Lung (tissue), 12 donors: Measurements from ENCODE around the gene C3orf49. TPM values are rescaled to one million over a fixed set of nuclear protein-coding genes. Genes with fewer than 3 reads are reported as not detected.

Source experiments
- ATAC-seq: fragments of 200-7000 bp; cut with Tn5 transposase; one replicate; pipeline ENCODE4 v1.9.1; 2020; ENCODE audit warnings: moderate number of reproducible peaks; ENCODE audit not compliant: insufficient read depth, low FRiP score
- DNase-seq, 3 donors: peaks; one replicate each; pipeline ENCODE4 v3.0.0-alpha.2; 2013 to 2017
- H3K27ac ChIP-seq, 2 donors: one replicate each; pipeline ENCODE4 v1.5.1; 2013; ENCODE audit warnings: mild to moderate bottlenecking in 2 of 2, moderate library complexity in 2 of 2, control low read depth in 1 of 2, inconsistent platforms in 1 of 2, low read depth in 1 of 2, low read length in 1 of 2
- H3K27me3 ChIP-seq, 3 donors: one replicate each; pipeline ENCODE4 v1.5.1; 2013; ENCODE audit warnings: low read length in 2 of 3; ENCODE audit not compliant: control insufficient read depth in 3 of 3, insufficient read depth in 3 of 3
- H3K36me3 ChIP-seq, 4 donors: one replicate each; pipeline ENCODE4 v1.5.1; 2013; ENCODE audit warnings: low read length in 4 of 4, mild to moderate bottlenecking in 1 of 4, moderate library complexity in 1 of 4; ENCODE audit not compliant: control insufficient read depth in 4 of 4, insufficient read depth in 4 of 4
- H3K4me1 ChIP-seq, 5 donors: one replicate each; pipeline ENCODE4 v1.5.1; 2013; ENCODE audit warnings: low read length in 5 of 5, mild to moderate bottlenecking in 2 of 5, moderate library complexity in 1 of 5; ENCODE audit not compliant: control insufficient read depth in 5 of 5, insufficient read depth in 5 of 5
- H3K4me3 ChIP-seq: one replicate; pipeline ENCODE4 v1.5.1; 2013; ENCODE audit warnings: mild to moderate bottlenecking, control low read depth, moderate library complexity
- H3K9ac ChIP-seq, 2 donors: one replicate each; pipeline ENCODE4 v1.5.1; 2013; ENCODE audit warnings: low read length in 2 of 2, control low read depth in 1 of 2; ENCODE audit not compliant: insufficient read depth in 1 of 2
- H3K9me3 ChIP-seq, 4 donors: one replicate each; pipeline ENCODE4 v1.5.1; 2013; ENCODE audit warnings: low read length in 3 of 4, mild to moderate bottlenecking in 1 of 4, moderate library complexity in 1 of 4; ENCODE audit not compliant: control insufficient read depth in 4 of 4, insufficient read depth in 3 of 4
- WGBS, 2 donors: extraction: QIAGEN DNeasy Blood & Tissue Kit; methylation state at CpG; one replicate each; pipeline ENCODE4 v1.1.7; 2013; 5-methylcytosine and 5-hydroxymethylcytosine counted together
- polyA plus RNA-seq, 2 donors: library from polyadenylated mRNA; stranded (reverse); fragments of 200-250 nt; gene quantifications; one replicate each; pipeline ENCODE4 v1.2.1, GENCODE V29; 2013
- total RNA-seq, 2 donors: library from RNA; depleted of rRNA in 1 of 2; stranded (reverse); fragments of >200 nt in 1 of 2; gene quantifications; one replicate each; pipeline ENCODE4 v1.2.1, GENCODE V29; 2014 to 2021
- TF ChIP-seq, protein P1 (sequence below): IDR thresholded peaks from 2 replicates; pipeline ENCODE4 v1.5.1; 2012; ENCODE audit warnings: mild to moderate bottlenecking; ENCODE audit errors: control extremely low read depth, extremely low read depth
- donor health status: control.
- donor health status: control.
- donor health status: Bipolar disorder and iron deficiency.
- donor health status: healthy.
- donor health status: DM: yes; HTN: yes; CAD: no.

C3orf49 gene
- total and polyA plus RNA-seq, 4 donors, result not detected

DNA sequence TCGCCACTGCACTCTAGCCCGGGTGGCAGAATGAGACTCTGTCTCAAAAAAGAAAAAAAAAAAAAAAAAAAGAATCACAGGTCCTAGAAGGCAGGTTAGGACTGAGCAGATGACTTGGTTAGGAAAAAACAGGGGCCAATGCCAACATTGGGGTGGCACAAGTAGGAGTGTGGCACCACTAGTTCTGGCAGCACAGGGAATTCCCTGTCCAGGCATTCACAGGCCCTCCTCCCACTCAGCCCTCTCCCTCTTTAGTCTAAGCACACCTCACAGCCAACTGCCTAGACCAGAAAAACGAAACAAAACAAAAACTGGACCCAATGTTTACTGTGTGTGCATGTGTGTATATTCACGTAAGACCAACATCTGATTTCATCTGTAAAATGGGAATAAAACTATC is 34.0 kb downstream of the C3orf49 start:
- no peak overlapping the region for H3K27ac ChIP-seq
- no peaks in the 10 kb centered on the region for H3K9me3 ChIP-seq
- ATAC-seq (no peak), DNase-seq (no peak)
- H3K4me1 ChIP-seq, result peaks cover 0 to 8% (median 0%) of the 10 kb centered on the region in 5 donors
- no peak overlapping the region for H3K9ac ChIP-seq
- no peak overlapping the region for H3K4me3 ChIP-seq
- no peaks in the 10 kb centered on the region for H3K36me3 ChIP-seq
- TF ChIP-seq, protein P1, sequence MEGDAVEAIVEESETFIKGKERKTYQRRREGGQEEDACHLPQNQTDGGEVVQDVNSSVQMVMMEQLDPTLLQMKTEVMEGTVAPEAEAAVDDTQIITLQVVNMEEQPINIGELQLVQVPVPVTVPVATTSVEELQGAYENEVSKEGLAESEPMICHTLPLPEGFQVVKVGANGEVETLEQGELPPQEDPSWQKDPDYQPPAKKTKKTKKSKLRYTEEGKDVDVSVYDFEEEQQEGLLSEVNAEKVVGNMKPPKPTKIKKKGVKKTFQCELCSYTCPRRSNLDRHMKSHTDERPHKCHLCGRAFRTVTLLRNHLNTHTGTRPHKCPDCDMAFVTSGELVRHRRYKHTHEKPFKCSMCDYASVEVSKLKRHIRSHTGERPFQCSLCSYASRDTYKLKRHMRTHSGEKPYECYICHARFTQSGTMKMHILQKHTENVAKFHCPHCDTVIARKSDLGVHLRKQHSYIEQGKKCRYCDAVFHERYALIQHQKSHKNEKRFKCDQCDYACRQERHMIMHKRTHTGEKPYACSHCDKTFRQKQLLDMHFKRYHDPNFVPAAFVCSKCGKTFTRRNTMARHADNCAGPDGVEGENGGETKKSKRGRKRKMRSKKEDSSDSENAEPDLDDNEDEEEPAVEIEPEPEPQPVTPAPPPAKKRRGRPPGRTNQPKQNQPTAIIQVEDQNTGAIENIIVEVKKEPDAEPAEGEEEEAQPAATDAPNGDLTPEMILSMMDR, result no peak
- no peaks in the 10 kb centered on the region for H3K27me3 ChIP-seq
- WGBS, 2 donors, result 84 to 89% methylated on average over 4 of the region's 4 CpGs

DNA sequence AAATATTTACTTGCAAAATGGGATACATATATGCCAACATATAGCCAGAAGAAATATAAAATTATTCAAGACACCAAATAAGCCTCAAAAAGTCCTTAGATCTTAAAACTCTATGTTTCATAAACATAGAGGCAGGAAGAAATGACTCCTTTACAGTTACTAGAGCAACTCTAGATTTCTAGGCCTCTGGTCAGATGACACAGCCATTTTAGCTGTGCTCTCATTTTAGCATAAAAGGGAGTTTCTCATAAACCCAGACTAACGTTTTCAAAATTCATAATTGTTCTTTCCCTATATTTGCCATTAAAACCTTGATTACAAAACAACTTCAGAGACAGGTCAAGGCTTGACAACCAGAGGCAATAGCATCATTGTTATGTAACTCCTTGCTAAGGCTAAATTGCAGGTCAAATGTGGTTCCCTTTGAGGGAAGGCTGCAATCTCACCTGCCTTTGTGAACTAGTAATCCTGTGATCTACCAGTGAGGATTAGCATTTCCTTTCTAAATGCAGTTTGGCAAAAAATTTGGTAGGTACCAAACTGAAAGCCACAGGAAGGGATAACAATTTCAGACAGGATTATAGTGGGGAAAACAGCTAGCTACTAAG is 36.3 kb downstream of the C3orf49 start:
- no peak overlapping the region for H3K27ac ChIP-seq
- WGBS, 2 donors, result 38 to 42% methylated on average over 1 of the region's 1 CpG
- H3K4me1 ChIP-seq, result peaks cover 0 to 5% (median 1%) of the 10 kb centered on the region in 5 donors
- TF ChIP-seq, protein P1, result no peak
- ATAC-seq (no peak), DNase-seq (peak in 1 of 3 donors; percentile 22)
- no peaks in the 10 kb centered on the region for H3K9me3 ChIP-seq
- no peak overlapping the region for H3K4me3 ChIP-seq
- H3K9ac ChIP-seq, result no peak overlapping the region
- H3K27me3 ChIP-seq, result no peaks in the 10 kb centered on the region
- no peaks in the 10 kb centered on the region for H3K36me3 ChIP-seq

DNA sequence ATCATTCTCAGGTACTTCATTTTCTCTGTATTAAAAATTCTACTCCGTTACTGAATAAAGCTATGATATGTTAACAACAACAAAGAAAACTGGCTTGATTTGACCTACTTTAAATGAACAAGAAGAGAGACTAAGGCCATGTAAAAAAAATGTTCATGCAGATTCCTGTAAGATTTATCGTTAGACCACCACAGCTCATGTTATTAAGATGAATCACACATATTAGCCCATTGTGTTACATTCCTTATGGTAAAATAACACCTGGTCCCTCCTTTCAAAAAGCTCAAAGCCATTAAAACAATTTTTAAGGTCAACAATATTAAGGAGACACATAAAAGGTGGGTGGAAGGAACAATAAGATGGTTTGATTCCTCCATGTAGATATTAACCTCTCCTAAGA is 38.2 kb downstream of the C3orf49 start:
- no peak overlapping the region for H3K9ac ChIP-seq
- H3K4me3 ChIP-seq, result no peak overlapping the region
- H3K9me3 ChIP-seq, result no peaks in the 10 kb centered on the region
- TF ChIP-seq, protein P1, result no peak
- no peak for ATAC-seq
- H3K27me3 ChIP-seq, result no peaks in the 10 kb centered on the region
- H3K27ac ChIP-seq, result no peak overlapping the region
- DNase-seq, result no peak
- H3K4me1 ChIP-seq, result peaks cover 0 to 6% (median 3%) of the 10 kb centered on the region in 5 donors
- 93 to 97% methylated on average over 2 of the region's 2 CpGs for WGBS, 2 donors
- no peaks in the 10 kb centered on the region for H3K36me3 ChIP-seq

DNA sequence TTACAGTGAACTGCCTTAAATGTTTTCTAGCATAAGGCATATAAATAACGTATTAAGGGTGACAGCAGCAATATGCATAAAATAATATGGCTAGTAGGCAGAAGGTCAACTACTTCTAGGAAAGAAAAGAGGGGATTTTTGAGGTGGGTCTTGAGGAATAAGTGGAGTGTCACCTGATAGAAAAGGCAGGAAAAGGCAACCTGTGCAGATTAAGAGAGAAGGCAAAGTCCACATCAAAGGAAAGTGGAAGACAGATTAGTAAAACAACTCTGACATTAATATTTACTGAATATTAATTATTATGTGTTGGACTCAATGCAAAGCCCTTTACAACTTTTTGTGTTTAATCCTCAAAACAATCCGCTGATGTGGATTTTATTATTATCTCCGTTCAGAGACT is 41.7 kb downstream of the C3orf49 start:
- no peak for ATAC-seq

More for the DNA sequence above, 41.7 kb downstream of the C3orf49 start:
- Histone ChIP-seq H3K9me3 (no peaks in the 10 kb centered on the region), H3K9ac (no peak overlapping the region), H3K4me1 (peaks cover 3 to 15% (median 9%) of the 10 kb centered on the region in 5 donors), H3K27me3 (no peaks in the 10 kb centered on the region), H3K27ac (no peak overlapping the region), H3K36me3 (no peaks in the 10 kb centered on the region), H3K4me3 (no peak overlapping the region)
- TF ChIP-seq, protein P1, result no peak
- WGBS, 2 donors, result 83 to 84% methylated on average over 3 of the region's 3 CpGs
- no peak for DNase-seq
